PC-9 (cell line): Measurements from ENCODE around the gene TBC1D22A. TPM values are rescaled to one million over a fixed set of nuclear protein-coding genes. Genes with fewer than 3 reads are reported as not detected.
A peak's percentile ranks its signal among the peaks of the same experiment; 100 is the strongest.

Experiments used
- BruUV-seq: library from RNA; stranded (reverse); fragments of 400-500 nt; replicated peaks from 2 replicates; lab custom pipeline; 2021; lab: Mats Ljungman, UMichigan
- CTCF ChIA-PET: fragments of 300-600 bp; sonication (Branson Sonifier 250); formaldehyde crosslinking; loops from one replicate; lab custom pipeline; 2022; ENCODE audit warnings: antibody characterized with exemption; lab: Charles Lee
- POLR2A ChIA-PET: fragments of 300-600 bp; sonication (Branson Sonifier 250); formaldehyde crosslinking; loops from one replicate; lab custom pipeline; 2022; ENCODE audit warnings: antibody characterized with exemption; ENCODE audit not compliant: unreplicated experiment; lab: Charles Lee
- DNase-seq, 2 experiments: peaks; one replicate each; pipeline versions ENCODE4 v3.0.0 to v3.0.0-alpha.2; 2015 to 2022; ENCODE audit warnings: mixed read lengths in 1 of 2
- H2AFZ ChIP-seq: fragments of 200-600 bp; sonication (generic); 2 replicates; pipeline ENCODE4 v1.8.1; 2017; ENCODE audit warnings: antibody characterized with exemption
- H3F3A ChIP-seq: fragments of 200-600 bp; sonication (generic); 2 replicates; pipeline ENCODE4 v1.8.1; 2017; ENCODE audit warnings: antibody characterized with exemption, mild to moderate bottlenecking, low read depth; ENCODE audit not compliant: insufficient read depth
- H3K27ac ChIP-seq: fragments of 200-600 bp; sonication (generic); 2 replicates; pipeline ENCODE4 v1.6.1; 2016; ENCODE audit warnings: mixed run types
- H3K27me3 ChIP-seq: fragments of 200-600 bp; sonication (generic); 2 replicates; pipeline ENCODE4 v1.6.1; 2016; ENCODE audit warnings: low read depth, mixed run types; ENCODE audit not compliant: insufficient read depth
- H3K36me3 ChIP-seq: fragments of 200-600 bp; sonication (generic); 2 replicates; pipeline ENCODE4 v1.6.1; 2016; ENCODE audit warnings: low read depth, mixed run types
- H3K4me1 ChIP-seq: fragments of 200-600 bp; sonication (generic); replicated peaks from 2 replicates; pipeline ENCODE4 v1.6.1; 2016; ENCODE audit warnings: mixed run types; ENCODE audit not compliant: insufficient read depth
- H3K4me2 ChIP-seq: fragments of 200-600 bp; sonication (generic); 2 replicates; pipeline ENCODE4 v1.6.1; 2017; ENCODE audit warnings: mixed run types
- H3K4me3 ChIP-seq: fragments of 200-600 bp; sonication (generic); 2 replicates; pipeline ENCODE4 v1.6.1; 2016; ENCODE audit warnings: mixed run types
- H3K79me2 ChIP-seq: fragments of 200-600 bp; sonication (generic); 2 replicates; pipeline ENCODE4 v1.6.1; 2017; ENCODE audit warnings: low read depth, mixed run types
- H3K9me2 ChIP-seq: fragments of 200-600 bp; sonication (generic); 2 replicates; pipeline ENCODE4 v1.8.1; 2017; ENCODE audit warnings: mild to moderate bottlenecking; ENCODE audit not compliant: insufficient read depth
- H3K9me3 ChIP-seq: fragments of 200-600 bp; sonication (generic); 2 replicates; pipeline ENCODE4 v1.8.1; 2016; ENCODE audit warnings: low read depth; ENCODE audit not compliant: insufficient read depth
- H4K20me1 ChIP-seq: fragments of 200-600 bp; sonication (generic); 2 replicates; pipeline ENCODE4 v1.8.1; 2017; ENCODE audit not compliant: insufficient read depth
- EZH2 ChIP-seq: fragments of 200-600 bp; sonication (generic); IDR thresholded peaks from 2 replicates; pipeline ENCODE4 v1.8.0; 2017; ENCODE audit warnings: antibody characterized with exemption, low read depth
- intact Hi-C: fragments of 100-400 bp; cut with micrococcal nuclease; formaldehyde crosslinking; loops from one replicate; pipeline ENCODE4 v1.10.0; 2022; ENCODE audit not compliant: unreplicated experiment
- total RNA-seq: library from RNA; stranded (reverse); gene quantifications from 2 replicates; pipeline ENCODE4 v1.2.3, GENCODE V29; 2021
- TF ChIP-seq, protein P1 (sequence below): fragments of 200-600 bp; sonication (generic); conservative IDR thresholded peaks from 2 replicates; pipeline ENCODE4 v1.6.1; 2017; ENCODE audit warnings: mixed run types, antibody characterized with exemption, mild to moderate bottlenecking, moderate library complexity

The TBC1D22A gene
- total RNA-seq, 1 experiment from 2014 or later = 40.3 TPM

DNA sequence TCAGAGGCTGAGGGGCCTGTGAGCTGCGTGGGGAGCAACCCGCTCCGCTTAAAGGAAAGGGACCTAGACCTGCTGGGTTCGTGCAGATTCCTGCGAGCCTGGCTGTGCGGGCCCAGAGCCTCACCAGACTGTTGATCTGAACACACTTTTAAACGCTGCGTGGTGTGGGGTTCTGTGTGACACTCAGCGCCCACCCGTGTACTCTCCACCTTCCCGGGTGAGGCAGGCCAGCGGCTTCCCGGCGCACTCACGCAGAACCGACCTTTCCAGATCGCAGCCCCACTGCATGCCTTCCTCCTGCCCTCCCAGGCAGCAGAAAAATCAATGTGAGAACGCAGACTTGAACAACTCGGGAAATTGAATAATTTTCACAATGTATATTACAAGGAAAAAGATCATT is 388.6 kb downstream of the TBC1D22A start:
- TF ChIP-seq, protein P1, sequence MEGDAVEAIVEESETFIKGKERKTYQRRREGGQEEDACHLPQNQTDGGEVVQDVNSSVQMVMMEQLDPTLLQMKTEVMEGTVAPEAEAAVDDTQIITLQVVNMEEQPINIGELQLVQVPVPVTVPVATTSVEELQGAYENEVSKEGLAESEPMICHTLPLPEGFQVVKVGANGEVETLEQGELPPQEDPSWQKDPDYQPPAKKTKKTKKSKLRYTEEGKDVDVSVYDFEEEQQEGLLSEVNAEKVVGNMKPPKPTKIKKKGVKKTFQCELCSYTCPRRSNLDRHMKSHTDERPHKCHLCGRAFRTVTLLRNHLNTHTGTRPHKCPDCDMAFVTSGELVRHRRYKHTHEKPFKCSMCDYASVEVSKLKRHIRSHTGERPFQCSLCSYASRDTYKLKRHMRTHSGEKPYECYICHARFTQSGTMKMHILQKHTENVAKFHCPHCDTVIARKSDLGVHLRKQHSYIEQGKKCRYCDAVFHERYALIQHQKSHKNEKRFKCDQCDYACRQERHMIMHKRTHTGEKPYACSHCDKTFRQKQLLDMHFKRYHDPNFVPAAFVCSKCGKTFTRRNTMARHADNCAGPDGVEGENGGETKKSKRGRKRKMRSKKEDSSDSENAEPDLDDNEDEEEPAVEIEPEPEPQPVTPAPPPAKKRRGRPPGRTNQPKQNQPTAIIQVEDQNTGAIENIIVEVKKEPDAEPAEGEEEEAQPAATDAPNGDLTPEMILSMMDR = no peak
- no peak for TF ChIP-seq EZH2
- Histone ChIP-seq H3K4me2 (no peak overlapping the region), H3F3A (no peaks in the 10 kb centered on the region), H2AFZ (no peak overlapping the region), H3K36me3 (no peaks in the 10 kb centered on the region), H3K4me1 (peaks cover 6% of the 10 kb centered on the region; the same call in 1 of the 2 replicates), H3K9me2 (no peaks in the 10 kb centered on the region), H3K4me3 (no peak overlapping the region), H4K20me1 (peaks cover 35% of the 10 kb centered on the region), H3K9me3 (no peaks in the 10 kb centered on the region), H3K27me3 (no peaks in the 10 kb centered on the region), H3K79me2 (no peaks in the 10 kb centered on the region), H3K27ac (no peak overlapping the region)
- DNase-seq = no peak
- intact Hi-C loops = no loop called here
- POLR2A ChIA-PET = no interaction called here
- BruUV-seq = no TSS peak
- CTCF ChIA-PET = no interaction called here

DNA sequence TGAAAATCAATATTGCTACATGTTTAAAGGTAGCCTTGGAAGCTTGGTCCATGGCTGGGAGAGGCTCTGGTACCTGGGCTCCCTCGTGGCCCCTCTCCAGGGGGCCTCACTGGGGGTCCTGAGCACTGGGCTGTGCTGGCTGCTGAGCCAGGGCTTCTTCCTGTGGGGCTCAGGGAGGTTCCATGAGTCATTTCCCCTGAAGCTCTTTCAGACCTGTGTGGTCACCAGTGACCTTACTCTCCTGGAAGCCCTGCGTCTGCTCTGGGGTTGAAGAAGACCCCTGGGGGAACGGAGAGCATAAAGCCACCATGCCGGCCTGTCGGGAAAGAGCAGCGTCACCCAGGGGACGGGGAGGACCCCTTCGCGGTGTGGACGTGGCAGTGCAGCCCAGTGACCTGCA is 389.0 kb downstream of the TBC1D22A start:
- Histone ChIP-seq H3K9me2 (no peaks in the 10 kb centered on the region), H3K4me1 (peaks cover 6% of the 10 kb centered on the region; the same call in 1 of the 2 replicates), H3K27ac (no peak overlapping the region), H3K9me3 (no peaks in the 10 kb centered on the region), H3K4me2 (no peak overlapping the region), H3K4me3 (no peak overlapping the region), H4K20me1 (peaks cover 31% of the 10 kb centered on the region), H3F3A (no peaks in the 10 kb centered on the region), H2AFZ (no peak overlapping the region), H3K36me3 (no peaks in the 10 kb centered on the region), H3K79me2 (no peaks in the 10 kb centered on the region), H3K27me3 (no peaks in the 10 kb centered on the region)
- DNase-seq = peak in 1 of 2 experiments; percentile 27
- ChIA-PET POLR2A (no interaction called here), CTCF (no interaction called here)
- intact Hi-C loops = no loop called here
- BruUV-seq = no TSS peak
- TF ChIP-seq, protein P1 = no peak
- TF ChIP-seq EZH2 = no peak

DNA sequence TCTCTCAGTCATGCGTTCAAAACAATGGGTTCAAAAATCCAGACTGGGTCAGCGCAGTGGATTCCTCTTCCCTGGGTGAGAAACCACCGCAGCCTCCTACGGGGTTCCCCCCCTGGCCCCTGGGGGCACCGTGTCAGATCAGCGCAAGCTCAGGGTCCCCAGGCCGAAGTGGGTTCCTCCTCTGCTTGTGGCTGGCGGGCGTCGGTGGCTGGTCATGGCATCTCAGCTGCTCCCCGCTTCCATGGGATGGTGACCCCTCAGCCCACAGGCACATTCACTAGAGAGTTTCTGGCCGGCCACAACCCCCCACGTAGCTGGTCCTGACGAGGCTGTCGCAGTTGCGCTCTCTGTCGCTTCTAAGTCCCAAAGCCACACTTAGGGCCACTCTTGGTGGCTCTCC is 389.8 kb downstream of the TBC1D22A start:
- no peak for DNase-seq
- Histone ChIP-seq H3K27me3 (no peaks in the 10 kb centered on the region), H3F3A (no peaks in the 10 kb centered on the region), H3K4me2 (no peak overlapping the region), H3K9me2 (no peaks in the 10 kb centered on the region), H4K20me1 (peaks cover 28% of the 10 kb centered on the region), H3K9me3 (no peaks in the 10 kb centered on the region), H3K36me3 (no peaks in the 10 kb centered on the region), H3K27ac (no peak overlapping the region), H2AFZ (no peak overlapping the region), H3K4me3 (no peak overlapping the region), H3K79me2 (no peaks in the 10 kb centered on the region), H3K4me1 (peaks cover 6% of the 10 kb centered on the region; the same call in 1 of the 2 replicates)
- TF ChIP-seq, protein P1 = no peak
- TF ChIP-seq EZH2 = no peak
- ChIA-PET POLR2A (no interaction called here), CTCF (no interaction called here)
- BruUV-seq = no TSS peak
- intact Hi-C loops = no loop called here
